NCI-H460 (cell line): Measurements from ENCODE around the gene ZMIZ1. TPM values are rescaled to one million over a fixed set of nuclear protein-coding genes. Genes with fewer than 3 reads are reported as not detected.
A peak's percentile ranks its signal among the peaks of the same experiment; 100 is the strongest.

Experiments
- DNase-seq: peaks from one replicate; pipeline ENCODE4 v3.0.0-alpha.2; 2016; ENCODE audit warnings: low read depth; ENCODE audit errors: extremely low read depth
- total RNA-seq: library from RNA; depleted of rRNA; stranded (reverse); fragments of >200 nt; shearing (Covaris generic); gene quantifications from 2 replicates; pipeline ENCODE4 v1.2.3, GENCODE V29; 2014

The ZMIZ1 gene
- total RNA-seq, 1 experiment from 2014 or later, result 33.8 TPM

DNA sequence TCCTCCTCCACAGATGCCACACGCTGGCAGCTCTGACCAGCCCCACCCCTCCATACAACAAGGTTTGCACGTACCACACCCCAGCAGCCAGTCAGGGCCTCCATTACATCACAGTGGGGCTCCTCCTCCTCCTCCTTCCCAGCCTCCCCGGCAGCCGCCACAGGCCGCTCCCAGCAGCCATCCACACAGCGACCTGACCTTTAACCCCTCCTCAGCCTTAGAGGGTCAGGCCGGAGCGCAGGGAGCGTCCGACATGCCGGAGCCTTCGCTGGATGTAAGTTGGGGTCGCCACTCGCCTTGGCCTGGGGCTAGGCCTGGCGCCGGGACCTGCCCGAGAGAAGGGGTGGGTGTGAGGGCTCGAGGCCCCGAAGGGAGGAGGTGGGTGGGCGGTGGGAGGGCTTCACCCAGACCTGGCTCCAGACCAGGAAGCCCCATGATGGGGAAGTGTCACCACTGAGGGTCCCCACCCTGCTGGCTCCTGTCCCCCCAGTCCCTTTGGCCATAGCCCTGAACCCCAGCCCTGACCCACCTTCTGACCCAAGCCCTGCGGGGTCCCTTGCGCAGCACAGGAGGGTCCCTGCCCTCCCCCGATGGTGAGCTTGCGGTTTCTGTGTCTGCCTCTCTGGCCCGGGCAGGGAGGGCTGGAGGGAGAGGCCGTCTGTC lies 242.3 kb downstream of the ZMIZ1 start:
- peak; percentile 89 for DNase-seq

DNA sequence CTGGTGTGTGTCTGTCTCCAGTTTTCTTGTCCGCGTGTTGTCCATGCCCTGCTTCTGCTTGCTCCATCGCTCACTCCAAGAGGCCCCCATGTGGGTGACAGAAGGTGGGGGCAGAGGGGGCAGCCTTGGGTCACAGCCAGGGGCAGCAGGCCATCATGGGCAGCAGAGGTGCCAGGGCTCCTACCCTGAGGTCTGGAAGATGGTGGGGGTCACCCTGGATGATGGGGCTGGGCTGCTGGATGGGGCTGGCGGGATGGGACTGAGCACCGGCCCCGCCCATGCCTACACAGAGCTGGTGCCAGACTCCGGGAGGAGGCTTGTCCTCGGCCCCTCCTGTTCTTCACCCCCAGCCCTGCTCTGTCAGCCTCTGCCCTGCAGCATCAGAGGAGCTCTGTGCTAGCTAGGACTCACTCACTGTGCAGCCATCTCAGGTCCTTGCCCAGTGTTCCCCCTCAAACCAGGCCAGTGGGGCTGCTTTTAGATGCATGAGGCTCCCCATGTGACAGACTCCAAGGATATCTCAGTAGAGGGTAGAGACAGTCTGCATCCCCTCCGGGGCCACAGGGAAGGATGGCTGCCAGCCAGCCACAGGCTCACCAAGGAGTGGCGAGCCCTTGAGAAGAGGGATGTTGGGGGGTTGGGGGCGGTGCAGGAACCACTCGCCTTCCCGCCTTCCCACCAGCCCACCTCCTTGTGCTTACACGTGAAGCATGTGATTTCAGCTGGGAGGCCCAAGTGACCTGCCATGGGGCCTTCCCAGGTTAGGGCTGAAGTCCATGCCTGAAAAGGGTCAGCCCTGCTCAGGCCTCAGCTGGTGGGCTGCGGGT lies 243.0 kb downstream of the ZMIZ1 start:
- DNase-seq, result no peak

DNA sequence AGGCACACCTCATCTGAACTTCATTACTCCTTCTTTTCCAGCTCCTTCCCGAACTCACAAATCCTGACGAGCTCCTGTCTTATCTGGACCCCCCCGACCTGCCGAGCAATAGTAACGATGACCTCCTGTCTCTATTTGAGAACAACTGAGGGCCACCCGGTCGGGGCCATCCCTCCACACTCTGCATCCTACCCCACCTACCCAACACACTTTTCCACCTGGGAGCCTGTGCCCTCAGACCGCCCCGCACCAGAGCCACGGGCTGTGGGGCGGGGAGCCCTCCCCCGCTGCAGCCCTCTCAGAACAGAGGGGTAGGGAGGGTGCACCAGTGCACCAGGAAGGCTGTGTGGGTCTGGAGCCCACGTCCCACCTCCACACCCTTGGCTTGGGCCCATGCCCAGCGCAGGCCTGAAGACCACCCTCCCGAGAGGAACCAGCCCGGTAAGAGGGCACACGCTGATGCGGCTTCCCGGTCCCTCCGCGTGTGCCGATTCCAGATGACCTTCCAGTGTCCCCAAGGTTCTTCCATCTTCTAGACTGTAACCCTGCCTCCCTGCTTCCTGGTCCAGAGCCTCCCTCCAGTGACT lies 243.9 kb downstream of the ZMIZ1 start:
- no peak for DNase-seq

DNA sequence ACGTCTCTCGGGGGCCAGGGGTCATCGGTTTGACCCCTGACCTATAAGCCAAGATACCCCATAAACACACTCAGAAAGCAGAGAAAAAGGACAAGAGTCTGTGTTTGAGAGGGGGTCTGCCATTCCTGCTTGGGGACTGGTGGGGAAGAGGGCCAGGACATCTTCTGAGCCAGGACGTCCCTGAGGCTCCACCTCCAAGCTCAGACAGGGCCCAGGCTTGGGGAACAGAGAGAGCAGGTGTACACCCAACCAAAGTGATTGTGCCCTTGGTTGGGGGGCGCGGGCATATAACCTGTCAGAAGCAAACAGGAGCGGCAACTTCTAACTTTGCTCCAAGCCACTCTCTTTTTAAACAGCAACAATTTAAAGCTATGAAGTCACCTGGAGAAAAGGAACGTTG lies 244.6 kb downstream of the ZMIZ1 start:
- no peak for DNase-seq

DNA sequence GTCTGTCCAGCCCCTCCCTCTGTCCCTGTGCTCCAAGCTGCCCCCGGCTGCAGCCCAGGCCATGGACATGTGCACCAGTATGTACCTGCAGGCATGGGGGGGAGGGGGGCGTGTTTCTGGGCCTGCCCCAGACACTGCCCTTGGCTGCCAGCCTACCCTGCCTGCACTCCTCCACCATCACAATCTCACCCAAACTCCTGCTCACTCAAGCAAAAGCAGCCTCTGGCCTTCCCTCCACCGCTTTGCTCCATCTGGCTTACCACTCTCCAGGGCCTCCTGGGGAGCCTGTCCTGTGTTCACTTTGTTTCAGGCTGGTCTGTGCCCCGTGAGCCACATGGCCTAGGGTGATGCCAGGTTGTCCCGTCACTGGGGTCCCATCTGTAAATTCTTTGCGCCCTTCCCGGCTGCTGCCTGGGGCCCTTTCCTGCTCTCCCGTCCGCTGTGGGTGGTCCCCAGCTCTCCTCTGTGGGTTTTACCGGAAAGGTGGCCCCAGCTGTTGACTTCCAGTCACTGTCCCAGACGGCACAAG lies 245.2 kb downstream of the ZMIZ1 start:
- no peak for DNase-seq

DNA sequence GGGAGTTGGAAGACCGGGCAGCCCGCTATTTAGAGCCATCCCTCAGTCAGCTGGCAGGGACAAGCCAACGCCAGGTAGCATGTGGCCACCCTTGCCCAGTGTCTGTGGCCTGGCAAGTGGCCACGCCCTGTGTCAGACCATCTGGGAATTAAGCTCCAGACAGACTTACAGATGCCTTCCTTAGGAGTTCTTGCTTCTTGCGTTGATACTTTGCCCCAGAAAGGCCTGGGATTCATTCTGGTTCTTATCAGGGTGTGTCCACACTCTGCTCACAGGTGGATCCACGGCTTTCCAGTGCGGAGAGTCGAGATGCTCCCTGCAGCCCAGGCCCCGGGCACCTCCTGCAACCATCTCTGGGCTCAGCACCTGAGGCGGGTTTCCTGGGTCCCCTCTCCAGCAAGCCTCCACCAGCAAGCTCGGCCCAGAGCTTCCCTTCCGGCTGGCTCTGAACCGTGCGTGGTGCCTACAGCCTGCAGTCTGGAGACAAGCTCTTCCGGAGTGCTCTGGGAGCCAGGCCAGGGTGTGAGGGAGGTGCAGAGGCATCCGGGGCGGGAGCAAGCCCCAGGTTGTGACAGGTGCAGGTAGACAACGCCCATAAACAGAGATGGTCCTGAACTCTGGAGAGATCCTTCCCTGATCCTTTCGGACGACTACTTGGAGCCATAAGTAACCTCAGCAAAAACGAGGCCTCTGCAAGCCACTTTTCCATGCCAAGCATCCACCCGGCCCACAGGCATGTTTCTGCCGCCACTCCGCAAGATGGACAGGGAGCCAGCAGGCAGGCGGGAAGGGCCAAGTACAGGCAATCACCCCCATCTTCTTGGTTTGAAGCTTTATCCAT lies 246.2 kb downstream of the ZMIZ1 start:
- DNase-seq, result no peak

DNA sequence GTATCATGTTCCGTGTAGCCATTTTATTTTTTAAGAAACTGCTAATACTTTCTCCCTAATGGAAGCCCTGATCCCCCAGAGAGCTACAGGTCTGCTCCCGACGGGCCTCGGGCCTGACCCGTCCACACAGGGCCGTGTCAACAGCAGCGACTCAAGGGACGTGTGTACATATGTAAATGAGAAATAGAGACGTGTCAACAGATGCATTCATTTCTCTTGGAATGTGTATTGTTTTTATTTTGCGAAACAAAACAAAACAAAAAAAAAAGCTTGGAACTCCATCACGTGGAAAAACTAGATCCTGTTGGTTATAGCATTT lies 246.8 kb downstream of the ZMIZ1 start:
- DNase-seq, result no peak

DNA sequence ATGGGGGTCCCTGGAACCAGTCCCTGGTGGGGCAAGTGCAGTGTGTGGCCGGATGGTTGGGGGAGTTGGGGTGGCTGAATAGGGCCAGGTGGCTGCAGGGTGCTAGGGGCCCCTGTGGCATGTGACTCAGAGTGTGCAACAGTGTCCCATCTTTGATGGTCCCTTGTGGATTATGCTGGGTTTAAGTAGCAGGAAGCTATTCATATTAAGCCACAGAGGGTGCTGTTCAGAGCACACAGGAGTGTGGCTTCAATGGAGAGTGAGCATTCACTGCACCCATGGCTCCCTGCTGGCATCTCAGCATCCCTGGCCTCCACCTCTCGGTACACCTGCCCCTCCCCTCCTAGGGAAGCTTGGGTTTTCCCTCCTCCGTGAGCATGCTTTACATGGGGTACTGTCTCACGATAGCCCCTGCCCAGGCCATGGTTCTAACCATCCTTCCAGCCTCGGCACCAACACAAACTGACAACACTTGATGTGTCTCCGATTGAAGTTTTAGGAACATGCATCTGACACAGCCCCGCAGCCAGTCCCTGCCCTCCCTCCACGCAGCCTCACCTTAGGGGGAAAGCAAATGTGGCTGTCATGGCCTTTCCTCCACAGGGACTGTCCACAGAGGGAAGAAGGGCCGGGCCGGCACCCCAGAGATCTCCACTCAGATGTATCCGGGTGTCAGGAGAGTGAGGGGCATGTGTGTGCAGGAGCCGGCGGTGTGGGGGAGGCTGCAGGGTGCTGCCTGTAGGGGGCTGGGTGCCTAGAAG lies 248.1 kb downstream of the ZMIZ1 start:
- DNase-seq, result peak; percentile 33

DNA sequence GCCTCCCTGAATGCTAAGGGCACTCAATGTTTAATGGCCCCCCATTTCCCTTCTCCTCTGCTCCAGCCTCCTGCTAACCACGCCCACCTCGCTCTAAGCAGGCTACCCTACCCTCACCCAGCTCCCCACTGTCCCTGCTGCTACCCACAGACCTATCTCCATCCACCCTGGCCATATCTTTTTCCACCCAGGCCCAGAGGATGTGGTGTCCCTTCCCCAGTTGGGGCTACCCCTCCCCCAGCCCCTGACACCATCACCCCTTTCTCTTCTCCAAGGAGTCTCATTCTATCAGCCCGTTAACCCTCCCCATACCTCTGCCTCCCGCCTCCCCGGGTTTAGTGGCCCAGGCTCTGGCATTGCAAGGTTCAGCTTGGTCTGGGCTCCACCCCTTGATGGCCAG lies 249.6 kb downstream of the ZMIZ1 start:
- no peak for DNase-seq

DNA sequence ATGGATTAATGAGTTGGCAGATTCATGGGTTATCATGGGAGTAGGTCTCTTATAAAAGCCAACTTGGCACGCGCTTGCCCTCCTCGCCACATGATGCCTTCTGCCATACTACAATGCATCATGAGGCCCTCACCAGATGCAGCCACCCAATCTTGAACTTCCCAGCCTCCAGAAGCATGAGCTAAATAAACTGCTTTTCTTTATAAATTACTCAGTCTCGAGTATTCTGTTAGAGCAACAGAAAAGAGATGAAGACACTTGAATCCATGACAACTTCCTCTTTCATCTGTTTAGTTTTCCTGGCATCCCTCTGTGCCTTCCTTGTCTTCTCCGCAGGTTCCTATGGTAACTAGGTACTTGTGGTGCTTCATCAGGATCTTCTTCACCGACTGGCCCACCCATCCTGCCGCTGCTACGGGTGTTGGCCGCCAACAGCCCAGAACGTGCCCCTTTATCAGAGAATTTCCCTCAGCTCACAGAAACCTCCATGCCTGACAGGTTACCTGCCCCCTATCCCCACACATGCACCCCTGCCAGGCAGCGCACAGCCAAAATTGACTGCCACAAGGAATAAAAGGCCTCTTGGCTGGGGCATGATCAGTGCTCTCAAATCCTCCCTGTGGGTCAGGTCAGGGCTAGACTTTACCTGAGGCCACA lies 250.5 kb downstream of the ZMIZ1 start:
- DNase-seq, result no peak

DNA sequence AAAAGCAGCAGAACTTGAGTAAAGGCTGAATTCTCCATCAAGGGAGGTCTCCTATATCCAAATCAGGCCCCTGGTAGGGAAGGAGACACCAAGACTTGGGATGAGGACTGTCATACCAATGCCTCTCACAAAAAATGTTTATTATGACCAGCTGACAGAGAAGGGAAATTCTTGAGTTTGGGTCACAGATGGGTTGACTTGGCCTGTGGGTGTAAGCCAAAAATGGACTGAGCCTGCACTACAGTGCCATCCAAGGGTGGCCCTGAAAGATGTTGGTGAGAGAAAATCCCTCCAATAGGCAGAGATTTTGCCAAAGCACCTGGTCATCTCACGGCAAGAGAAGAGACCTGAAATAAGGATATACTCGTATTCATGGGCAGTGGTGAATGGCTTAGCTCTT lies 251.6 kb downstream of the ZMIZ1 start:
- no peak for DNase-seq

DNA sequence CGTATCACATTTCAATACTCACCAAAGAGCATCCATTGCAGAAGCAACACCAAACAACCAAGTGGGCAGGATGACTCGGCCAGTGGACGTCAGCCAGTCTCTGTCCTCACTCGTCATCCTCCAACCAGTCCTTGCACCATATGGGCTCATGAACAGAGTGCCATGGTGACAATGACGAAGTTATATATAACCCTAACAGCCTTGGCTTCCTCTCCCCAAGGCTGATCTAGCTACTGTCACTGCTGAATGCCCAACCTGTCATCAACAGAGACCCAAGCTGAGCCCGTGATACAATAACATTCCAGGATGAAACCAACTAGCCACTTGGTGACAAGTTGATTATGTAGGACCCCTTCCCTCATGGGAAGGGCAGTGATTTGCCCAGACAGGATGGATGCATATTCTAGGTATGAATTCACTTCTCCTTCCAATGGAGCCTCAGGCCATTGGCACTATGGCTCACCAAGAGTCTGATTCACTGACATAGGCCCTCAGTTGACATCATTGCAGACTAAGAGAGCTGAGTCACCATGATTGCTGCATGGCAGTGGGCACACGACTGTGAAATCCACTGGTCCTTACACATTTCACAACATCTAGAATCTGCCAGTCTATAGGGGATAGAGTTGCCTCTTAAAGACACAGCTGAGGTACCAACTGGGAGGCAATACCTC lies 252.2 kb downstream of the ZMIZ1 start:
- DNase-seq, result peak; percentile 95

DNA sequence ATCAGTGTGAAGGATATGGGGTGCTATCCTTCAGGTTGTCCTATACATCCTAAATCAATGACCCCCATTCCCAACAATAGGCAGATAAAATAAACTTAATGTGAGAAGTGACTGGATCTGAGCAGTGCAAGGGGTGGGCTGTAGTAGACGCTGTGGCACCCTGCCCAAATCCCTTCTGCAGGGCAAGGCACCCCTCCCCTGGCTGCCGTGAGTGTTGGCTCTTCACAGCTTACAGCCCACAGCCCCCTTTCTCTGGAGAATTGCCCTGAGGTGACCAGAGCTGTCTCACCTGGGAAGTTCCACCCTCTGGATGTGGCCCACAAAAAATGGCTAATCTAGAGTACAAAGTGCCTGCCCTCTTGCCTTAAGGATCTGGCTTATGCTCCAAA lies 252.7 kb downstream of the ZMIZ1 start:
- no peak for DNase-seq

DNA sequence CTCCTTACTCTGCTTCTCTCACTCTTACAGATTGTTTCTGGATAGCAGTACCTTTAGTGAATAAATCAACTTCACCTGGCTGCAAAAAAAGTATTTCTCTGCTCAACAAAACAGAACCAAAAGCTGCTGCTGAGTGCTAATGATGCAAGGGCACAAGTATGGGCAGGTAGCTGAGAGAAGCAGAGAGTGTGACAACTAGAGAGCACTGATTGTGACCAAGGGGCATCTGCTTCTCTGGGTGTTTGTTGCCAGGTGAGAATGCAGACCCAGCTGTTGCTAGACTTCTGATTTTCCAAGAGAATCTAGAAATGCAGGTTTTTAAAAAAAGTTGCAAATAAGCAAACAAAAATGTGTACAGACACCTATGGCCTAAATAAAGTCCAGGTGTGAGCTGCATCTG lies 253.2 kb downstream of the ZMIZ1 start:
- no peak for DNase-seq

DNA sequence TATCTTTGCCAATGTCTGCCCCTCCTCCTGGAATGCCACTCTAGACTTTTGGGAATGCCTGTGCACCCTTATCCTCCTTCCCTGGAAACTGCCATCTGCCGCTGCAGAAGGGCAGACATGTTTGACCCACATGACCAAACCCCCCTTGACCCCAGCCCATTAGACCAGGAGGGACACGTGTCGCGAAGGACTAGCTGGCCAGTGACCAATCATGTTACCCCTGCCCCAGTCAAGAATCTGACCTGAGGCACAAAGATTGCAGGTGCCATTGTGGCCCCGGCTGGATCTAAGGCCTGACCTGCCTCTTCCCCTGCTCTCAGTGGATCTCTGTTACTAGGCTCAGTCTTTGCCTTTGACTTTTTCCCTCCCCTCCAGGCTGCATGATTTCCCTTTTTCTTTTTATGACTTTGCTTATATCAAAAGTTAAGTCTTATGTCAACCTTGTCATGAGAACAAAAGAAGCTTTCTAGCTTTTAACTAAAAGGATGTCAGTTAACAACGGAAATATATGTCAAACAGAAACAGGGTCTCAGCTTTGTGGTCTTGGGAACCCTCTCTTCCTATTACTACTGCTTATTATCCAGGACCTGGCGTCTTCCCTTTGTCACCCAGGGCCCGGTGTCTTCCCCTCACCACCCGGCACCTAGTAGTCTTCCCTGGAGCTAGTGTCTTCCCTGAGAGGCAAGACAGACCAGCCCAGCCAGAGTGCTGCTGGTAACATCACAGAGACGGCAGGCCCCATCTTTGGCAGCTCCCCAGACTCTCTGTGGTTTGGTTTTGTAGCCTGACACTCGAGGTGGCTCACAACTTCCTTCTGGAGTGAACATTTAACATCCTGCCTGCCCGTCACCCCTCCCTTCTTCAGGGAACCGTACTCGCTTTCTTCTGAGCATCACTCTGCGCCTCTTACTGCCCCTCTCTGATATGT lies 254.1 kb downstream of the ZMIZ1 start:
- no peak for DNase-seq

DNA sequence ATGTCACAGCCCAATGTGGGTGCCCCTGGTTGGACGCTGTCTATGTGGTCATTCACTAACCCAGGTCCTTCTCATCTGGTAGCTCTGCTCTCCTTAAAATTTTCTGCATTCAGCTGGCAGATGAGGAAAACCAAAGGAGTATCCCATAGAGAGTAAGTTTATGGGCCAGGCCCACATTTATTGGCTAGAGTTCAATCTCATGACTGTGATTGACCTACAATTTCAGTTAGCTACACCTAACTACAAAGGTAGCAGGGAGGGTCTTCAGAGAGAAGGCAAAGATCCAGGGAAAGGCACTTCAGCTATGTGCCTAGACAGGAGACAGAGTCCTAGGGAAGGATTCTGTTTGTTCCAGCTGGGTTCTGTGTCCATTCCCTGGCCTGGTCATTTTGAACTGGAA lies 254.8 kb downstream of the ZMIZ1 start:
- DNase-seq, result no peak

DNA sequence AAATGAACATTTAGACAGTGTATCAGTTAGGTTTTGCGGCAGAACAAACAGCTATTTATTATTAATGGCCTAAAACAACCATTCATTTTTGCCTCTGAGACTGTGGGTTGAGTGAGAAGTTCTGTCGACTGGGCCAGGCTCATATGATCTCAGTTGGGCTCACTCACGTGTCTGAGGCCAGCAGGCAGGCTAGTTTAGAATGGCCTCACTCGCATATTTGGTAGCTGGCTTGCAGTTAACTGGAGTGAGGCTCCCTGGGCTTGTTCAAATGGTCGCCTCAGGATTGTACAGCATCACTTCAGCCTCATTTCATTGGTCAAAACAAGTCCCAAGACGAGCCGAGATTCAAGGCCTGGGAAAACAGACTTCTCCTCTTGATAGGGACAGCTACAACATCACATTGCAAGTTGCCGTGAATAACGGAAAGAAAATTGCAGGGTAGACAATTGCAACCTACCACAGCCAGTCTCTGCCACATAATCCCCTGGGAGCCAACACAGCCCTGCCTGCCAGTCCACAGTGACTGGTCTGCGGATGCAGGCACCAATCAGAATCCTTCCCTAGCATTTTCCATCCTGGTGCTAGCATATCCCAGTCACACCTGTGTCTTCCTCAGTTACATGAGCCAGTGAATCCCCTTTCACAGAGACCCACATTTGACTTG lies 255.4 kb downstream of the ZMIZ1 start:
- DNase-seq, result no peak
